CD4-positive, alpha-beta T cell treated with Interleukin-4 for 1 hour (primary cell): ENCODE data around the gene PNPO.

Experiments used
- DNase-seq, 2 donors: peaks; one replicate each; pipeline ENCODE4 v3.0.0-alpha.2; 2020 to 2022

The PNPO gene

DNA sequence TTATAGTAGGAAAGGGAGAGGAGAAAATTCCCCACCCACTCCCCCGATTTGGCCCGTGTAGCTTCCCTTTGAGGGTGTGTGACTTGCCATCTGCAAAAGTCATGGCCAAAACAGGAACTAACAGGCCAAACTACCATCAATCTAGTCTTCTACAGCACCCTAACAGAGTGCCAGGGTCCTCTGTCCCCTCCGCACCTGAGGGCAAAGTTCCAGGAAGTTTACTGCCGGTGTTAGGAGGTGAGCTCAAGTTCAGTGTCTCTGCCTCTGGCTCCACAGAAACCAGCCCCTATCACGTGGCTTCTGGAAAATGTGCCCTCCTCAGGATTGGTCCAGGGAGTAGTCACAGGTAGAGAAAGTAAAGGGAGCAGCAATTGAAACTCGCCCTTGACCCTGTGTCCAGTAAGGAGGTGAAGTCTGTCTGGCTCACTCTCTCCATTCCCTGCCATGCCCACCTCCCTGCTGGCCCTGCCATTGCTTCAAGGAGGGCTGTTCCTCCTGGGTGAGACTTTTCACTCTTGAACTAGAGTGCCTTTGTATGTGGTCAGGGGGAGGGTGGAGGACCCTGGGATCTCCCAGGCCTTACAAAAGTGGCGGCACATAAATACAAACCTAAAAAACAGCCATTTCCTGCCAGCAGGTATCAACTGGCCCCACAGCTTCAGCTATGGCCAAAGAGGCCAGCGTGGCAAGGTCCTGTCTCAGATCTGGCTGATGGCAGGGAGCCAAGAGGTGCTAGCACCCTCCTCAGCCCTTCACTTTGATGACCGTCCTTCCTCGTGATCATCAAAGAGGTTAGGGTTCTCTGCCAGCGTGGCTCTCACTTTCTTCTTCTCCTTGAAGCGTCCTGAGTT is 11.0 kb downstream of the PNPO start:
- no peak for DNase-seq

DNA sequence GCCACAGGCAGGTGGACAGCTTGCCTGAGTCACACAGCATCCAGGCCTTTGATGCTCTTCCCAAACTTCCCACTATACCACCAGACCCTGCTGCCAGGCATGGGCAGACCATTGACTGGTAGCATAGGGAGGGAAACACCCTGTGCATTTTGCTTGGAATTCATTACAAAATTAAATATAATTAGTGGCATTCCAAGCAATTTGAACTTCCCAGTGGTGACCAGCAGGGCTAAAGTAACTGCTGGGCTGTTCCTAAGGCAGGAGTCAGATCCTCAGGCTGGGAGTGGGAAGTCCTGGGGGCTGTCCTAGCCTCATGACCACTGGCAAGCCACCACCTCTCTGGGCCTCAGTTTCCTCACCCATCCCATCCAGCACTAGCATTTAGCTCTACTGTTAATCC is 12.5 kb downstream of the PNPO start:
- no peak for DNase-seq

GRCh38 chr17:47955497-47956461 is 14.4 kb downstream of the PNPO start:
- DNase-seq, result no peak

DNA sequence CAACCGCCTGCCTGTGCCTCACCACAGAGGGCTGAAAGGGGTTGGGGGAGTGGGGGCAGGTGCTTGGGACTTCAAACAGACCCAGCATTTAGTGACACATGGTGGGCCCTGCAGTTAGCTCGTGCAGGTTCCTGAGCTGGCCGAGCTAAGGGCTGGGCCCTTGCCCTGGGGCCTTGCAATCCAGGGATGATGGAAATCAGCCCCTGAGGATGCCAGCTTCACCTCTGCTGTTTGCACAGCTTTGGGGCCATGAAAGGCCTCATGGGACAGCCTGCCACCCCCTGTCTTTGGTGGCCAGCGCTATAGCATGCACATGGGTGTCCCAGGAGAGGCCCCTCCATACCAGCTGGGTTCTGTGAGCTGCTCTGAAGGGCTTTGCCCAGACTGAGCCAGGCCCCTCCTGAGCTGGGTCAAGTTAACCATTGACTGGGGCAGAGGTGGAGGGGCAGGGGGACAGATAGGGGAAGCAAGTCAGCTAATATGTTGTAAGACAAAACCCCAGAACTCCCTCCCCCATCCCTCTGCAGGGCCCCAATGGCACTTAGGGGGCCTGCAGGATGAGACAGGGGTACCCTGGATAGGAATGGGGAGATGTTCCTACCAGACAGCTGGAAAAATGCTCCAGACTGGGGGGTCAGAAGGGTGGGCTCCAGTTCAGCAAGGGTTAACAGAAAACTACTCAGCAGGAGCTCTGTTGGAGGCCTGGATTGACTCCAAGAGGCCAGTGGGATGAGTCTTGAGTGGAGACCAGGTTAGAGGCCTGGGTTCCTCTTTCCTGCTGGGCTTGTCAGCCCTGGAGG is 15.6 kb downstream of the PNPO start:
- no peak for DNase-seq

GRCh38 chr17:47957591-47958490 is 16.5 kb downstream of the PNPO start, which contains the start of gene PRR15L:
PRR15L (minus strand) TSS chr17:47957883; CDS start chr17:47953234, 4,649 bp downstream.
- DNase-seq, result no peak

GRCh38 chr17:47959825-47960655 is 18.7 kb downstream of the PNPO start:
- no peak for DNase-seq

DNA sequence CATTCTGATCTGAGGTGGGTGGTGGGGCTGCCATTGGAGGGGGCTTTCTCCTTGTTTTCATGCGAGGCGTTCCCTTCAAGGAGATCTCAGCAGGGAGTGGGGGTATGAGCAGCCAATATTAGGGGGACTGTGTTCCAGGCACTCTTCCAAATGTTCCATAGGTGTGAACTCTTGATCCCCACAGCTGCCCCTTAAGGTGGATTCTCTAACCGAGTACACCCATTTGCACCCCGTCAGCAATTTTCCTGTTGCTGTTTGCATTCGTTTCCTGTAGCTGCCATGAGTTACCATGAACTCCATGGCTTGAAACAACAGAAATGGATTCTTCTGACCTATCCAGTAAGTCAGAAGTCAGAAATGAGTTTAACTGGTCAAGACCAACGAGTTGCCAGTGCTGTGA is 20.0 kb downstream of the PNPO start:
- DNase-seq, result no peak

DNA sequence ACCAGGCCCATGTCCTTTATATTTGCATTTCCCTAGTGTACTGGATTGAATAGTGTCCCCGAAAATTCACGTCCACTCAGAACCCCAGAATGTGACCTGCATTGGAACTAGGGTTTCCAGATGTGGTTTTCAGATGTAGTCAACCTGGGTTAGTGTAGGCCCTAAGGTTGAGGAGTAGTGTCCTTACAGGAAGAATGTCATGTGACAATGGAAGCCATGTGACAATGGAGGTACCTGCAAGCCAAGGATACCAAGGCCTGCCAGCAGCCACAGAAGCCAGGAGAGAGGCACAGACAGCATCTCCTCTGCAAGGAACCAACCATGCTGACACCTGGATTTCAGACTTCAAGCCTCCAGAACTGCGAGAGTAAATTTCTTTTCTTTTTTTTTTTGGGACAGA is 21.5 kb downstream of the PNPO start:
- DNase-seq, result no peak

- DNase-seq, result no peak
Observed at GRCh38 chr17:47964856-47965255, 23.5 kb downstream of the PNPO start.

DNA sequence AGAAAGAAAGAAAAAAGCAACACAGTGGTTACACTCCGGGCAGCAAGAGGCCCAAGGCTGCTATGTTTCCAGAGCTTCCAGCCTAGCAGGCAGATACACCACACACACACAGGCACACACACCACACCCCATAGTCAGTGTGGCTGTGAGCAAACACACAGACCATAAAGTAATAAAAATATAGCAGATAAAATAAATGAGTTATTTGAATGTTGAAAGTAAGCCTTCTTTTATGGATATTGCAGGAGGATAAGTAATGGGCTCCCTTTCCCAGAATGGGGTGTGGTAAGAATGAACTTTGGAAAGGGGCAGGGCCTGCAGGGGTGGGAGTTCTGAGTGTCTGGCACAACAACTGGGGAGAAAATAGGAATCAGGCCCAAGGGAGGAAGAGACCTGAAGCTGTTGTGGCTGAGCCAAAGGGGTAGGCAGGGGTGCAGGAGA is 24.7 kb downstream of the PNPO start:
- DNase-seq, result no peak

GRCh38 chr17:47967607-47968252 is 26.4 kb downstream of the PNPO start:
- no peak for DNase-seq

DNA sequence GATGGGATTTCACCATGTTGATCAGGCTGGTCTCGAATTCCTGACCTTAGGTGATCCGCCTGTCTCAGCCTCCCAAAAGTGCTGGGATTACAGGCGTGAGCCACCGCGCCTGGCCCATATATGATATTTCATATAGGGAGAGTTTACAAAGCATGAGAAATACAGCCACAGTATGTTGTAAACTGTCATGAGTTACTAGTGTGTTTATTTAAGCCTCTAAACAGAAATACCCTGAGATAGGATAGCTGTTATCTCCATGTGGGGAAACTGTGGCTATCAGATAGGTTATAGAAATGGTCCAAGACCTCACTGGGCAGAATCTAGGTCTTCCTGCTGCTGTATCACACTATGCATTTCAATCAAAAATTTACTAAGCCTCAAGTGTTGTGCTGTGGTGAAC is 27.5 kb downstream of the PNPO start:
- no peak for DNase-seq

- DNase-seq, result no peak
Observed at GRCh38 chr17:47969930-47970724, 28.8 kb downstream of the PNPO start.

DNA sequence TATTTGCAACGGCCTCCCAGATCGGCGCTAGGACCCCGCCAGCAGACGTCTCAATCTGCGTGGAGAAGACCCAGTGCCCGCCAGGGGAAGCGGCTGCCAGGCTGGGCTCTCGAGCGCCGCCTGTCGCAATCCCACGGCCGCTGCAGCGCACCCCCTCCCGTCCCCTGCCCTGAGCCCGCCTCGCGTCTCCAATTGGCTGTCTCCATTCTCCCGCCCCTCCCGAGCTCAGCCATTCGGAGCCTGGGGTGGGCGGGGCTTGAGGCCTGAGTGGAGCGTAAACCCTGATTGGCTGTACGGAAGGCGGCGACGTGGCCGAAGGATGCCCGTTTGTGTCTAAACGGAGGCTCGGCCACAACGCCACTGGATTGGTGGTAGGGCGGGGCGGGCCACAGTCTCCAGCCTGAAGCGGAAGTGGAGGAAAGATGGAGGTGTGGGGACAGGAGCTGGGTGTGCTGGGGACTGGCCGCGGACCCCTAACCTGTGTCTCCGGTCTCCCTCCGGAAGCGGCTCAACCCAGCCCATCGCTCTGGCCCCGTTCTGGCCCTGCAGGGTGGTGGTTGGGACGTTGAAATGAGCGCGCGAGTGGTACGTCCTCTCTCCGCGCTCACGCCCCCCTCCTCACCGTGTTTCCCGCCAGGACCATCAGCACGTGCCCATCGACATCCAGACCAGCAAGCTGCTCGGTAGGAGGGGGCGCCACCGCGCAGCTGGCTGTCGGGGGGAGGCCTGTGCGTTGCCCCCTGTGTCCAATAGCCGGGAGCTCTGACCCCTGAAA is 29.5 kb downstream of the PNPO start, which contains the start of gene CDK5RAP3:
TSS of gene CDK5RAP3 (plus strand) at position 389 of the 775 bp plus-strand sequence. CDS start at position 423, 34 bp downstream.
- peak; percentile 99 for DNase-seq

- no peak for DNase-seq
Observed at GRCh38 chr17:47973541-47973940, 32.2 kb downstream of the PNPO start.

- no peak for DNase-seq
Observed at GRCh38 chr17:47975189-47975822, 33.9 kb downstream of the PNPO start.

GRCh38 chr17:47975823-47976205 is 34.4 kb downstream of the PNPO start:
- DNase-seq, result no peak

DNA sequence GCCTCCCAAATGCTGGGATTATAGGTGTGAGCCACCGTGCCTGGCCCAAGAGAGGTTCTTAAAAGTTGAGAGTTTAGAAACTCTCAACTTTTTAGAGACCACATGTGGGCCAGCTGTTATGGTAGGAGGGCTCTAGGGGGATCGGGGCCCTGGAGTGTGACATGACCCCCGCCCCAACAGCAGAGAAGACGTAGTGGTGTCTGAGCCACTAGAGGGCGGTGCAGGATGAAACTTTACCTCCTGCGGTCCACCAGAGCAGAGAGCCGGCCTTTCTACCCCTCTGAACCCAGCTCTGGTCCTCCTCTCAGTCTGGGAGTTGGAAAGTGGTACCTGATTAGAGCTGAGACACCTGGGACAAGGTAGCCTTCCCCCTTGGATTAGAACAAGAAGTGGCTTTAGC is 37.0 kb downstream of the PNPO start:
- DNase-seq, result peak; percentile 51 to 60
